Lower leg skin (tissue), 4 donors: Measurements from ENCODE around the gene NFKBIA. TPM values are rescaled to one million over a fixed set of nuclear protein-coding genes. Genes with fewer than 3 reads are reported as not detected.

Experiments used
- DNase-seq, 2 donors: peaks; one replicate each; pipeline ENCODE4 v3.0.0-alpha.2; 2019; ENCODE audit warnings: low spot score in 2 of 2
- H3K4me3 ChIP-seq: fragments of 200-600 bp; sonication (generic); 2 replicates; pipeline ENCODE4 v1.5.1; 2017; ENCODE audit warnings: mild to moderate bottlenecking, low read depth; ENCODE audit not compliant: poor library complexity, severe bottlenecking
- POLR2A ChIP-seq, 2 donors: fragments of 450-650 bp; IDR thresholded peaks; one replicate each; pipeline ENCODE4 v1.6.1; 2016 to 2017; ENCODE audit warnings: antibody characterized with exemption in 2 of 2, mild to moderate bottlenecking in 1 of 2, moderate library complexity in 1 of 2
- WGBS, 2 donors: methylation state at CpG; one replicate each; pipeline ENCODE4 v1.1.5; 2018; 5-methylcytosine and 5-hydroxymethylcytosine counted together
- intact Hi-C: fragments of 100-400 bp; cut with DNase I; formaldehyde crosslinking; loops from one replicate; pipeline ENCODE4 v1.15.0; 2023; ENCODE audit warnings: low total_unique reads
- total RNA-seq, 4 donors: library from RNA; depleted of rRNA; stranded (reverse); fragments of >200 nt; gene quantifications; one replicate each; pipeline ENCODE4 v1.1.0, GENCODE V29; 2016
- TF ChIP-seq, protein P1 (sequence below), 3 donors: fragments of 450-650 bp; IDR thresholded peaks; one replicate each; pipeline ENCODE4 v1.5.1; 2016; ENCODE audit warnings: antibody characterized with exemption in 3 of 3, mild to moderate bottlenecking in 3 of 3, moderate library complexity in 2 of 3

Gene NFKBIA
- total RNA-seq, 4 donors from 2014 or later, result 431 to 923 (median 565) TPM

DNA sequence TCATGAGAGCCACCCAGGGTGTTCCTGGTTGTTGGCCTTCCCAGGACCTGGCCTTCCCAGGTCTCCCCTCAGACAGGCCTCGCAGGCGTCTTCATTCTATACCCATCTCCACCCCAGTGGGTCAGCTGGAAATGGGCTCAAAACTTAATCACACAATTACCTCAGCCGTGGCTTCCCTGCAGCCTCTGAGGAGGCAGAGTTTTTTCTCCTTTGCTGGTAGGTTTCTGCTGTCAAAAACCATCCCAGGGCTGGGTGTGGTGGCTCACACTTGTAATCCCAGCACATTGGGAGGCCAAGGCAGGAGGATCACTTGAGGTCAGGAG is 13.2 kb downstream of the NFKBIA start:
- intact Hi-C loops, result no loop called here
- no peak overlapping the region for H3K4me3 ChIP-seq
- TF ChIP-seq POLR2A (IDR thresholded peaks at IDR 0.05), result no peak
- TF ChIP-seq, protein P1, sequence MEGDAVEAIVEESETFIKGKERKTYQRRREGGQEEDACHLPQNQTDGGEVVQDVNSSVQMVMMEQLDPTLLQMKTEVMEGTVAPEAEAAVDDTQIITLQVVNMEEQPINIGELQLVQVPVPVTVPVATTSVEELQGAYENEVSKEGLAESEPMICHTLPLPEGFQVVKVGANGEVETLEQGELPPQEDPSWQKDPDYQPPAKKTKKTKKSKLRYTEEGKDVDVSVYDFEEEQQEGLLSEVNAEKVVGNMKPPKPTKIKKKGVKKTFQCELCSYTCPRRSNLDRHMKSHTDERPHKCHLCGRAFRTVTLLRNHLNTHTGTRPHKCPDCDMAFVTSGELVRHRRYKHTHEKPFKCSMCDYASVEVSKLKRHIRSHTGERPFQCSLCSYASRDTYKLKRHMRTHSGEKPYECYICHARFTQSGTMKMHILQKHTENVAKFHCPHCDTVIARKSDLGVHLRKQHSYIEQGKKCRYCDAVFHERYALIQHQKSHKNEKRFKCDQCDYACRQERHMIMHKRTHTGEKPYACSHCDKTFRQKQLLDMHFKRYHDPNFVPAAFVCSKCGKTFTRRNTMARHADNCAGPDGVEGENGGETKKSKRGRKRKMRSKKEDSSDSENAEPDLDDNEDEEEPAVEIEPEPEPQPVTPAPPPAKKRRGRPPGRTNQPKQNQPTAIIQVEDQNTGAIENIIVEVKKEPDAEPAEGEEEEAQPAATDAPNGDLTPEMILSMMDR (IDR thresholded peaks at IDR 0.05), result no peak
- no peak for DNase-seq
- WGBS, 2 donors, result 83 to 93% methylated on average over 3 of the region's 3 CpGs

DNA sequence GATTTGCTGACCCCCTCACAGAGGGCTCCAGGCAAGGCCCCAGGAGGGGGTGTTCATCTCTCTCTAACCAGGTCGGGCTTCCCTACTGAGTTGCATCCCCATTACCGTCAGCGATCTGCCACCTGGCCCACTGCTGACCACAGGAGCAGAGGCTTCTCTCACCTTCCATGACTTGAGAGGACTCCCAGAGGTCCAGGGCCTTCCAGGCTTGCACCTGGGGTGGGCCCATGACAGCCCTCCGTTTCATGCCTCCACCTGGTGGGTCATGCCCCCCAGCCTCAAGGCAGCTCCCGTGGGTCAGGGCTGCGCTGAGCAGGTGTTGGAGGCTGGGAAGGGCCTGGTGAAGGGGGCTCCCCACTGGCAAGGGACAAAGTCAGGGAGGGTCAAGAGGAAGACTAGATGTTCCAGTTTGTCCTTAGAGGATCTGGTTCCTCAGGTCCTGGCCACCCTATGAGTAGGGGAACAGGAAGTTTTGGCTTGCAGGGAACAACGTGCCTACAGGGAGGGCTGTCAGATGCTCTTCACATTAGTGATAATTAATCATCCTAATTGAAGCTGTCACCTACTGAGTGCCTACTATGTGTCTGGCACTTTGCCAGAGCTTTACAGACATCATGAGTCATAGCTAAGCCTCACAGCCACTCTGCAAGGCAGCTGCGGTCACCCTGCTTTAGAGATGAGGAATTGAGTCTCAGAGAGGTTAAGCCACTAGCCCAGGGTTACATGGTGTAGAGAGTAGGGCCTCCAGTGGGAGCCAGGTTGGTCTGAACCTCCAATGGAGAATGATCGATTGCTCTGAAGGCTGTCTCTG is 13.8 kb downstream of the NFKBIA start:
- 74 to 81% methylated on average over 9 of the region's 9 CpGs for WGBS, 2 donors
- intact Hi-C loops, result no loop called here
- no peak overlapping the region for H3K4me3 ChIP-seq
- DNase-seq, result no peak
- TF ChIP-seq, protein P1 (IDR thresholded peaks at IDR 0.05), result no peak
- no peak for TF ChIP-seq POLR2A (IDR thresholded peaks at IDR 0.05)

DNA sequence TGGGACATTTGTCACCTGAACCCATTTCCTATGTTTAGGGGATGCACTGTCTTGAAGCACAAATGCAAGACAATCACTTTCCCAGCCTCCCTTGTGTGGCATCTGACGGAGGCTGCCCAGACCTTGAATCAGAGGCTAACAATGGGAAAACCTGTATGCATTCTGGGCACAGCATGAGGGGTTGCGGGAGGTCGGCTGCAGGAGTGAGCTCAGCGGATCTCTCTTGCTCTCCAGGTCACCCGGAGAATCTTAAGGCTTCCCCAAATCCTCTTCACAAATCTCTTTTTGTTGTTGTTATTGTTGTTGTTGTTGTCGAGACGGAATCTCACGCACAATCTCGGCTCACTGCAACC is 15.3 kb downstream of the NFKBIA start:
- 92 to 94% methylated on average over 9 of the region's 9 CpGs for WGBS, 2 donors
- intact Hi-C loops, result no loop called here
- no peak overlapping the region for H3K4me3 ChIP-seq
- no peak for DNase-seq
- no peak for TF ChIP-seq POLR2A (IDR thresholded peaks at IDR 0.05)
- TF ChIP-seq, protein P1 (IDR thresholded peaks at IDR 0.05), result no peak

DNA sequence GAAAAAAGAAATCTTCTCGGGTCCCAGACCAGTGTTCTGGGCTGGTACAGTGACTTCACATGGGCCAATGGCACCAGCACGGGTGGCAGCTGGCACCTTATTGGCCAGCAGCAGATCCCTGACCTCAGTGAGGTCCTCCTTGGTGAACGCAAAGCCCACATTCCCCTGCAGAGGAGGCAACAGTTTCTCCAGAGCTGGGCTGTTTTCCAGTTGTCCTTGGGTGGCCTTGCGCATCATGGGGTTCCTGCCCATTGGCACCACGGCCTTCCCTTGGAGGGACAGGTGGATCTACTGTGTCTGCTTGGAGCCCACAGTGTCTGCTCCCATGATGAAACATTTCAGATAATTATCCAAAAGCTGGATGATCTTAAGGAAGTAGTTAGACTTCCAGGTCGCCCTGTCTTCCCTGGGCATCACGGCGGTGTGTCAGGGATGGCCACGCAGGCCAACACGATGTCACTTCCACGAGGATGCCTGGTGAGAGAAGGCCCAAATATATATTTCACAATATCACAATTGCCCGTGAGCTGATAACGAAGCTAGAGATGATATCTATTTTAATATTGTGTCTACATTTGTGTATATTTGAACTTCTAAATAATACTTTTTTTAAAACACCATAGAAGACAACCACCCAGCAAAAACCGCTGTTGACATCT is 15.8 kb downstream of the NFKBIA start:
- no peak for TF ChIP-seq POLR2A (IDR thresholded peaks at IDR 0.05)
- TF ChIP-seq, protein P1 (IDR thresholded peaks at IDR 0.05), result no peak
- WGBS, 2 donors, result 82 to 93% methylated on average over 14 of the region's 14 CpGs
- DNase-seq, result no peak
- intact Hi-C loops, result no loop called here
- no peak overlapping the region for H3K4me3 ChIP-seq

DNA sequence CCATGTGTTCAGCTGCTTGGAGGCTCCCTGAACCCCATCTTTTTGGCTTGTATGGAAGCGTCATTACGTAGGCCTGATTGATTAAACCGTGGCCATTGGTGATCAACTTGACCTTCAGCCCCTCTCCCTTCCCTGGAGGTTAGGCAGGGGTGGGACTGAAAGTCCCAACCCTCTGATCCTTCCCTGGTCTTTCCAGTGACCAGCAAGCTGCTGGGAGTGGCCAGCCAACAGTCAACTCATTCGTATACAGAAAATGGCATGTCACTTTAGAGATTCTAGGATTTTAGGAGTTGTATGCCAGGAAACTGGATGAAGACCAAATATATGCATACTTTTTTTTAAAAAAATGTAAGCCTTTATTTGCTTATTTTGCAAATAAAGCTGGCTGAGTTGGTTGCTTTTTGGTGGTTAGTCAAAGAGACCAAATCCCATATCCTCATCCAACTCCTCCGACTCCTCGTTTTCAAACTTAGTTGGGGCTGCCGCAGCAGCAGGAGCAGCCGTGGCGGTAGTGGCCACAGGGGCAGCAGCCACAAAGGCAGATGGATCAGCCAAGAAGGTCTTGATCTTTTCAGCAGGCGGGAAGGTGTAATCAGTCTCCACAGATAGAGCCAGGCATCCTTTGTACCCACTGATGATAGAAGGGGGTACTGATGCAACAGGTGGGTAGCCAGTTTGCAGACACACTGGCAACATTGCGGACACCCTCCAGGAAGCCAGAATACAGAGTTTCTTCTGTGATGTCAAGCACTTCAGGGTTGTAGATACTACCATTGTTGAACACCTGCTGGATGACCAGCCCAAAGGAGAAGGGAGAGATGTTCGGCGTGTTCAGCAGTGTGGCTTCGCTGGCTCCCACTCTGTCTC is 16.6 kb downstream of the NFKBIA start:
- no peak for DNase-seq

DNA sequence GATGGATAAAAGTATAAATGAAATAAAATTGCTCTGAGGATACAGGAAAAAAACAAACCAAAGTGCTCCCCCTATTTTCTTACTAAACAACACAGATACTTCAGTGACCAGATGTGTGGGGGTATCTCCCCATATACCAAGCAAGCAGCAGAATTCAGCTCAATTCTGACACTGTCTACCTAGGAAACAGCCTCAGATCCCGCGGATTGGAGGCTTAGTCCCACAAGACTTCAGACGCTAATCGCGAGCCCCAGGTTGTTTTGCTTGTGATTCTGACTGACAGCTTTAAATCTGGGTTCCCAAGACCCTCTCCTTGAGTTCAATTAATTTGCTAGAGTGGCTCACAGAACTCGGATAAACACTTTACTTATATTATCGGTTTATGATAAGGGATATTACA is 17.3 kb downstream of the NFKBIA start:
- no peak for TF ChIP-seq POLR2A (IDR thresholded peaks at IDR 0.05)
- TF ChIP-seq, protein P1 (IDR thresholded peaks at IDR 0.05), result no peak
- WGBS, 2 donors, result 92 to 97% methylated on average over 7 of the region's 7 CpGs
- no peak for DNase-seq
- intact Hi-C loops, result no loop called here
- H3K4me3 ChIP-seq, result no peak overlapping the region

More for the DNA sequence above, 16.6 kb downstream of the NFKBIA start:
- 94% methylated on average over 14 of the region's 14 CpGs for WGBS, 2 donors
- intact Hi-C loops, result no loop called here
- no peak overlapping the region for H3K4me3 ChIP-seq
- no peak for TF ChIP-seq POLR2A (IDR thresholded peaks at IDR 0.05)
